ENCODE results near the gene UGT1A6. TPM values are rescaled to one million over a fixed set of nuclear protein-coding genes. Genes with fewer than 3 reads are reported as not detected.

The UGT1A6 gene
- total RNA-seq, 2 donors from 2014 or later = 4.4 to 5.5 TPM

- no peaks in the 10 kb centered on the region for H3K4me1 ChIP-seq
- no peak overlapping the region for H3K4me3 ChIP-seq
- no peaks in the 10 kb centered on the region for H3K27me3 ChIP-seq
- H3K36me3 ChIP-seq = no peaks in the 10 kb centered on the region
- H3K27ac ChIP-seq = no peak overlapping the region
- no peak for TF ChIP-seq CTCF (IDR thresholded peaks at IDR 0.05)
- intact Hi-C loops (cut with DNase I) = no loop called here
- no peak overlapping the region for H3K9ac ChIP-seq (ENCODE audit: low read depth in 2 of 2, low read length in 2 of 2)
- no peak for DNase-seq
- no peaks in the 10 kb centered on the region for H3K9me3 ChIP-seq
Measured at GRCh38 chr2:233676046-233676445, 16.6 kb upstream of the UGT1A6 start.

DNA sequence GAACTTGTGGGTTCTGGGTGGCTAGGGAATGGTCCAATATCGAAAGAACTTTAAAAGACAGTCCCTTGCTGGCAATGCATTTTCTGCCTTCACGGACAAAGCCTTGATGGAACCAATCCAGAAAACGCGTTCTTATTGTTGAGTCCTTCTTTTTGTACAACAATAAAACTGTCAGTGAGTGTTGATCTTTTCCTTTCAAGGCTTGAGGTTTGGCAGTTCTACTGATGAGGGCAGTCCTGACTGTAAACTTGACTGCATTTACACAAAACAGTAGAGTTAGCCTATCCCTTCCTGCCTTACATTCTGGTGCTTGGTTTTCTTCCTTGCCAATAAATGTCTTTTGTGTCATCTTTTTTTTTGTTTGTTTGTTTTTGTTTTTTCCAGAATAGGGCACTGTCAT lies 13.5 kb upstream of the UGT1A6 start:
- H3K9me3 ChIP-seq = no peaks in the 10 kb centered on the region
- H3K27me3 ChIP-seq = no peaks in the 10 kb centered on the region
- TF ChIP-seq CTCF (IDR thresholded peaks at IDR 0.05) = no peak
- no peak for DNase-seq
- no peak overlapping the region for H3K27ac ChIP-seq
- H3K4me1 ChIP-seq = no peaks in the 10 kb centered on the region
- H3K36me3 ChIP-seq = no peaks in the 10 kb centered on the region
- H3K4me3 ChIP-seq = no peak overlapping the region
- H3K9ac ChIP-seq (ENCODE audit: low read depth in 2 of 2, low read length in 2 of 2) = no peak overlapping the region
- intact Hi-C loops (cut with DNase I) = no loop called here

- Histone ChIP-seq H3K27me3 (no peaks in the 10 kb centered on the region), H3K4me1 (no peaks in the 10 kb centered on the region), H3K9me3 (no peaks in the 10 kb centered on the region), H3K27ac (no peak overlapping the region), H3K36me3 (no peaks in the 10 kb centered on the region), H3K9ac (ENCODE audit: low read depth in 2 of 2, low read length in 2 of 2) (no peak overlapping the region), H3K4me3 (no peak overlapping the region)
- no peak for DNase-seq
- TF ChIP-seq CTCF (IDR thresholded peaks at IDR 0.05) = no peak
- intact Hi-C loops (cut with DNase I) = no loop called here
Measured at GRCh38 chr2:233680361-233681045, 12.2 kb upstream of the UGT1A6 start.

- H3K27me3 ChIP-seq = no peaks in the 10 kb centered on the region
- H3K9ac ChIP-seq (ENCODE audit: low read depth in 2 of 2, low read length in 2 of 2) = no peak within 1 kb of the TSS
- intact Hi-C loops (cut with DNase I) = no loop called here
- no peaks in the 10 kb centered on the region for H3K9me3 ChIP-seq
- no peaks in the 10 kb centered on the region for H3K4me1 ChIP-seq
- DNase-seq = no peak
- no peak within 1 kb of the TSS for H3K27ac ChIP-seq
- no peak for TF ChIP-seq CTCF (IDR thresholded peaks at IDR 0.05)
- H3K36me3 ChIP-seq = no peaks in the 10 kb centered on the region
- H3K4me3 ChIP-seq = no peak within 1 kb of the TSS
Measured at GRCh38 chr2:233681521-233682099, 11.1 kb upstream of the UGT1A6 start, which contains the start of gene UGT1A7. Gene UGT1A7 (plus strand): TSS chr2:233681901. CDS start chr2:233681938, 37 bp downstream.

DNA sequence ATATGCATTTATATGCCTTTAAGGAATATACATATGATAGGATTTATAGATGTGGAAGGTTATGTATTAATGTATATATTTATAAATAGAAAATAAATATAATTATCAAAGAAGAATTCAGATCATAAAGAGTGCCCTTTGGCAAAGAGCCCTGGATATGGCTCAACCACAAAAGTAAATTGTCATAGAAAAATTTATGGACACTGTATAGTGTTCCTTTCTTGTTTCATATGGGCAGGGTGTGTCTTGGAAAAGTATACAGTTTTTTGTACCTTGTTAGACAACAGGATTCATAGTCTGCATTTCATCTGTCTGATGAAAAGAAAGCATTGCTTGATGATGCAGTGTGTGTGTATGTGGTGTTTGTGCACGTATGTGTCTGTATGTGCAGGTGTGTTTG lies 8.1 kb upstream of the UGT1A6 start:
- no peaks in the 10 kb centered on the region for H3K36me3 ChIP-seq
- H3K27me3 ChIP-seq = no peaks in the 10 kb centered on the region
- intact Hi-C loops (cut with DNase I) = no loop called here
- H3K4me3 ChIP-seq = no peak overlapping the region
- H3K4me1 ChIP-seq = no peaks in the 10 kb centered on the region
- TF ChIP-seq CTCF (IDR thresholded peaks at IDR 0.05) = no peak
- no peak overlapping the region for H3K27ac ChIP-seq
- peak; percentile 53 for DNase-seq
- H3K9me3 ChIP-seq = no peaks in the 10 kb centered on the region
- no peak overlapping the region for H3K9ac ChIP-seq (ENCODE audit: low read depth in 2 of 2, low read length in 2 of 2)

All from colonic mucosa (tissue), 4 donors.